NCI-H2081 treated with DMSO at 0.1 percent for 48 hours (cell line): ENCODE measurements around the gene SAXO1.
"Not testable (repeated sequence)": the region's sequence is repeated elsewhere in the genome, so short reads cannot be mapped to it uniquely, and the experiment has no call there.

Experiments
- DNase-seq: peaks from one replicate; lab custom pipeline; 2025; lab: John Stamatoyannopoulos, UW

SAXO1 gene

DNA sequence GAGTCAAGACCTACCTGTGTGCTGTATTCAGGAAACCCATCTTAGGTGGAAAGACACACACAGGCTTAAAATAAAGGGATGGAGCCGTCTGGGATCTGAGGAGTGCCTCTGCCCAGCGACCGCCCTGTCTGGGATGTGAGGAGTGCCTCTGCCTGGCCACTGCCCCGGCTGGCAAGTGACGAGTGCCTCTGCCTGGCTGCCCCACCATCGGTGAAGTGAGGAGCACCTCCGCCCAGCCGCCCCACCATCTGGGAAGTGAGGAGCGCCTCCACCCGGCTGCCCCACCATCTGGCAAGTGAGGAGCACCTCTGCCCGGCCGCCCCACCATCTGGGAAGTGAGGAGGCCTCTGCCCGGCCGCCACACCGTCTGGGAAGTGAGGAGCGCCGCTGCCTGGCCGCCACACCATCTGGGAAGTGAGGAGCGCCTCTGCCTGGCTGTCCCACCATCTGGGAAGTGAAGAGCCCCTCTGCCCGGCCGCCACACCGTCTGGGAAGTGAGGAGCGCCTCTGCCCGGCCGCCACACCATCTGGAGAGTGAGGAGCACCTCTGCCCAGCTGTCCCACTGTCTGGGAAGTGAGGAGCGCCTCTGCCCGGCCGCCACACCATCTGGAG is 33.7 kb downstream of the SAXO1 start:
- DNase-seq: no peak

DNA sequence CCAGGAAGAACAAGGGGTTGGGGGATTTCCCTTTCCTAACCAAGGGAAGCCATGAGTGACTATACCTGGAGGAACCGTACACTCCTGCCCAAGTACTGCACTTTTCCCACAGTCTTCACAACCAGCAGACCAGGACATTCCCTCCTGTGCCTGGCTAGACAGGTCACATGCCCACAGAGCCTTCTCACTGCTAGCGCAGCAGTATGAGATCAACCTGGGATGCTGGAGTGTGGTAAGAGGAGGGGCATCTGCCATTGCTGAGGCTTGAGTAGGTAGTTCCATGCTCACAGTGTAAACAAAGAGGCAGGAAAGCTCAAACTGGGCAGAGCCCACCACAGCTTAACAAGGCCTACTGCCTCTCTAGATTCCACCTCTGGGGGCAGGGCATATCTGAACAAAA is 35.9 kb downstream of the SAXO1 start:
- no peak for DNase-seq

DNA sequence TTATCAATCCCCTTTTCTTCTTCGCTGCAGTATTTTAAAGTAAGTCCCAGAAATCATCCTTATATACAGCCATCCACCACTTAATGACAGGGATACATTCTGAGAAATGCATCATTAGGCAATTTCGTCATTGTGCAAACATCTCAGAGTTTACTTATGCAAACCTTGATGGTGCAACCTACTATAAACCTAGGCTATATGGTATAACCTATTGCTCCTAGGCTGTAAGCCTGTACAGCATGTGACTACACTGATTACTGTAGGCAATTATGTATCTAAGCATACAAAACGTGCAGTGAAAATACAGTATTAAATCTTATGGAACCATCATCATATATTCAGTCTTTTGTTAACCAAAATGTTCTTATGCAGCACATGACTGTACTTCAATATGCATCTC is 36.8 kb downstream of the SAXO1 start:
- DNase-seq: no peak

DNA sequence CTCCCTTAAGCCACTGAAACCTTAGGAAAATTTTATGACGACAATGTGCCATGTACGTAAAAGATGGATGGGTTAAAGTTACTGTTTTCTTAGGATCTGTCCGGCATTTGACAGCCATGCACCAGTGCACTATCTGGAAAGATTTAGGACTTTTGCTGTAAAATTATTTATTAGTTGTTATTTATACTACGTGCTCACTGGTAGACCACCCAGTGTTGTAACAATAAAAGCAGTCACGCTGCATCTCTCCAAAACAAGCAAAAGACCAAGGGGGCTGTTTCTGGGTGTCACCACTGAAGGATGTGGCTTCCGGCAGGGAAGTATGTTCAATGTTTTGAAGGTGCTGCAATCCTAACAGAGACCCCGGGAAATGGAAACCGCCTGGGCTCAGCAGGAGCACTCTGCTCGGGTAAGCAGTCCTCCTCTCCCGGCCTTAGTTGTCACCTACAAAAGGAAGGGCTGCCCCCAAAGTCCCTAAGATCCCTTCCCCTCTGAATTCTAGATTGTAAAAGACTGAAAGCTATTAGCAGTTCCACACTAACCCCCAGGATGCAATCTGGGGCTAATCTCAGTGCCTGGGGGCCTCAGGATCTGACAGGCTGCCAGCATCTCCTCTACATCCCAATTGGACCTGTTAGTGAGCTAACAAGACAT is 38.6 kb downstream of the SAXO1 start:
- DNase-seq: no peak

DNA sequence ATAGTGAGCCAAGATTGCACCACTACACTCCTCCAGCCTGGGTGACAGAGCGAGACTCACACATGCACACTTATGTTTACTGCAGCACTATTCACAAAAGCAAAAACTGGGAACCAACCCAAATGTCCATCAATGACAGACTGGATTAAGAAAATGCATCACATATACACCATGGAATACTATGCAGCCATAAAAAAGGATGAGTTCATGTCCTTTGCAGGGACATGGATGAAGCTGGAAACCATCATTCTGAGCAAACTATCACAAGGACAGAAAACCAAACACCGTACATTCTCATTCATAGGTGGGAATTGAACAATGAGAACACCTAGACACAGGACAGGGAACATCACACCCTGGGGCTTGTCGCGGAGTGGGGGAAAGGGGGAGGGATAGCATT is 41.8 kb downstream of the SAXO1 start:
- not testable (repeated sequence) for DNase-seq

DNA sequence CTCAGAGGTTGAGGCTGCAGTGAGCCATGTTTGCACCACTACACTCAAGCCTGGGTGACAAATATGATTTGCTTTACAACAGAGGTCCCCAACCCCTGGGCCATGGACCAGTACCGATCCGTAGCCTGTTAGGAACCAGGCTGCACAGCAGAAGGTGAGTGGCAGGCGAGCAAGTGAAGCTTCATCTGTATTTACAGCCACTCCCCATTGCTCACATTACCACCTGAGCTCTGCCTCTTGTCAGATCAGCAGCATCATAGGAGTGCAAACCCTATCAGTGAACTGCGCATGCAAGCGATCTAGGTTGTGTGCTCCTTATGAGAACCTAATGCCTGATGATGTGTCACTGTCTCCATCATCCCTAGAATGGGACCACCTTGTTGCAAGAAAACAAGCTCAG is 42.5 kb downstream of the SAXO1 start:
- DNase-seq: no peak

DNA sequence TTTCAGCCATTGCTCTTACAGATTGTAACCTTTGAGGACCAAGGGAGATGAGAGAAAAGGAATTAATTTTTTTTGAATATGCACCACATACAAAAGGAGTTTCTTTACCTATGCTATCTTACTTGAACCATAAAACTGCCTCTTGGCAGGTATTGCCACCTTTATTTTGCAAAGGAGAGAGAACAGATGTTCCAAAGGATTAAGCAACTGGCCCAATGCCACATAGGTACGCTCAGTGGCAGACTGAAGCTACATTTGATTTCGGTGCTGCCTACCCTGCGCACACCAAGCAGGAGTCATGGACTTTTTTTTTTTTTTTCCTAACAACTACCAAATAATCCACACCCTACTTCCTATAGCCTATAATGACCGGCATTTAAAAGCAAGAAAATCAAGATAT is 43.1 kb downstream of the SAXO1 start:
- DNase-seq: no peak

DNA sequence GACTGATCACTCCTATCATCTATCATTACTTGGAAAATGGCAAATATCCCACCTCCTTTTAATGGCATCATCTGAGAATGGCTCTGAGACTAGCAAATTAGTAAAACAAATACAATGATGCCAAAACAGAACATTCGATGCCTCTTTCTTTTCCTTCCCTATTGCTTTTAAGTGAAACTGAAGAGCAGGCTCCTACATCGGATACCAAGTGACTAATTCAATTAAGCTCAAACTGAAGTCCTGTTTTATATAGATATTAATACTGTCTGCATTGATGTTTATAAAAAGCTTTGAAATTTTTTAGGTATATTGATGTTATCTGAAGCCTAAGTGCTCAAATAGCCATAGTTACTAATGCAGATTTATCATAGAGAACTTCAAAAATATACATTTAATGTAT is 43.9 kb downstream of the SAXO1 start:
- DNase-seq: no peak

DNA sequence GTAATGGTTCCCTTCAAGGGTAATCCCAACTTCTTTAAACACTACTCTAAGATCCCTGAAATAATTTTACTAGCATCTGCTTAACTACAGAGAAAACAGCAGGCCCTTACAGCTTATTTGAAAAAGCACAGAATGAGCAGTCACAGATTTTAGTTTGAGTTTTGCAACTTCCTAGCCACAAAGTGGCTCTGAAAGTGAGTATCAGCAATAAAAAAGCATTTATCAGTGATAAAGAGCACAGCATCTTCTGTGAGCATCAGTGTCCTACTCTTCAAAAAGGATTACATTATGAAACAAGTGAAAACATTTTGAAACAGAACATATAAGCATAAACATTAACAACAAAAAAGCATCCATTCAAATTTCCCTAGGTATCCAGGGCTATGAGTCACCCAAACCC is 45.0 kb downstream of the SAXO1 start:
- DNase-seq: no peak

DNA sequence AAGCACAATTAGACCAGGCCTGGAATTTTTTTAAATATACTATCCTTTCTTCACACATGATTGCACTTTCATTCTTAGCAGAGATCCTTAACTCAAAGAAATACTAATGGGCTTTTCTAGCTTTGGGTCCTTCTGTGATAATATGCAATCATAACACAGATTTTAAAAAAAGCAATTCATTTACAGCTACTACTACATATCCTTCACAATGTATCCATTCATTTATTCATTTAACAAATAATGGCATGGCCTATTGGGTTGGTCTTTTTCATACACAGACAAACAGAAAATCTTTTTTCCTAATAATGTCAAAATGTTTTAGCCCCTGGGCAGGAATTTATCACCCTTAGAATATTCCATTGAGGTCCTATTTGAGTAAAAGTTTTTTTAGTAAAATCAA is 47.0 kb downstream of the SAXO1 start:
- no peak for DNase-seq

DNA sequence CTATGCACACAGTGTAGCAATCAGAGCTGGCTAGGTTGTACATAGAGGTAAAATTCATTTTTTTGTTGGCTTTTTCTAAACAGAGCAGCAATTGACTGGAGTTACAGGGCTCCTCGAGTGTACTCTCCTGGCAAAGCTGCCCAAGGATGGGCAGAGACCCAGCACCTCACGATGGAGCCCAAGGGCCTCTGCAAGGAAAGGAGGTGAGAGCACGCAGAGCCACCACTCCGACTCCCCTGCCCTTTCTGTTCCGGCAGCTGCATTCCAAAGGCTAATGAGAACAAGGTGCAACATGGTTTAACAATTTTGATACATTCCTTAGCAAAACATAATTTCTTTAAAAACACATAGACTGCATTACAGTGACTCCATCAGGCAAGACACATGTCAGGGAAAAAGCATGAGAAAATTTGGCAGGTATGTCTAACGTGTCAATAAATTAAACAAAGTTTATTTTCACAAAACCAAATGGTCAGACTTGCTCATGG is 47.5 kb downstream of the SAXO1 start:
- DNase-seq: no peak

DNA sequence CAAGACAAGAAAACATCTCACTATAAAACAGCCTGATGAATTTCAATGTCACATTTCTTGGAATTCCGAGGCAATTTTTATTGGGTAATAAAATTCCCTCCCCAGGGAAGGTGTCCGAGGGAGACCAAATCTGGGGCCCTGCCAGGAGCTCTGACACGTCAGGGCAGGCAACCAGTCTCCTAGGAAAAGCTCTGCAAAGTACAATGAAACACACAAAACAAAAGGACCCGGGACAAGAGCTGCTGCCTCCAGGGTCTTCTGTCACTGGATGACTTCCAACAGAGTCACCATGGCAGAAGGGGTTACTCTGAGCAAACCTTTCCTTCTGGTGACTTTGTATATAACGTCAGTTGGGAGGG is 50.8 kb downstream of the SAXO1 start:
- DNase-seq: no peak

DNA sequence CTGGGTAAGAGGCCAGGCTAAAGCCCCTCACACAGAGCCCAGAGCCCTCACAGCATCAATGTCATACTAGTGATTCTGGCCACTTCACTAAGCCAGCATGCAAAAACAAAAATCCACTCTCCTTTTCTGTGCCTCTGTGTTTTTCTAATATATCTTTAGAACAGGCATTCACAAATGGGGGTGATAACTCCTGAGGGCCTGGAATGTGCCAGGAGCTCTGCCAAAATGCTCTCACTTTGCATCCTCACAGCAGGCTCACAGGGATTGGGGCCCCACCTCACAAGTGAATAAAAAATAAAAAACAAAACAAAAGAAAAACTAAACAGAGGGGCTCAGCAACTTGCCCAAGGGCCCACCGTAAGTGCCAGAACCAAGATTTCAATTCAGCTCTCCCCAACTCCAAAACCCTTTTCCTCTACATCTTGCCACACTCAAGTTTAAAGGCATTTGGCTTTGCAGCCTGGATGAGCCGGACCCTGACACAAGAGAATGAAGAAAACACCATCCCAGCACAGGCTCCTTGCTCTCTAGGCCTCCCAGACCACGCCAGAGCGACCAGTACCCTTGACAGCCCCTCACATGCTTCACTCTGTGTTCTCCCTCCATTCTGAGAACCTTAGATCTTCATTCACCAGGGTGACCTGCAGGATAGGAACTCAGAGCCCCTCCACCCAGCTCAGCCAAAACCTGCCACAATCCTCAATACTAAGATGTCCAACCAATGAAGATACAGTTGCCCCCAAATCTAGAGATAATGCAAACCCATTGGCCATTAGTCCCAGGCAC is 51.3 kb downstream of the SAXO1 start:
- DNase-seq: no peak

DNA sequence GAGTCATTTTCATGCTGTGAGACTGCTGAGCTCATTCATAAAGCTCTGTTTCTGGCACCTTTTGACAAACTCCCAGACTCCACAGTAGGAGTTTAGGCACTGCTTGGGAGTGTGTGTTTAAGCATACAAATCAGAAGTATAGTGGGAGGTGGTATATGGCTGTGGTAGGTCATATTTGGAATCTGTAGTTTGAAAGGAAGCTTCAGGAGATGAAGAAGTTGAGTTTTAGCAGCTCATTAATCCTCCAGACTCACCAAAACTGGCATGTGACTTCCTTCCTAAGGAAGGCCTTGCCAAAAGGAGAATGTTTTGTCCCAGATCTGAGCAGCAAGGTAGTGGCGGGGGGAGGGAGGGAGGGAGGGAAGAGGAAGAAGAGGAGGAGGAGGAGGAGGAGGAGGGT is 52.8 kb downstream of the SAXO1 start:
- DNase-seq: no peak

DNA sequence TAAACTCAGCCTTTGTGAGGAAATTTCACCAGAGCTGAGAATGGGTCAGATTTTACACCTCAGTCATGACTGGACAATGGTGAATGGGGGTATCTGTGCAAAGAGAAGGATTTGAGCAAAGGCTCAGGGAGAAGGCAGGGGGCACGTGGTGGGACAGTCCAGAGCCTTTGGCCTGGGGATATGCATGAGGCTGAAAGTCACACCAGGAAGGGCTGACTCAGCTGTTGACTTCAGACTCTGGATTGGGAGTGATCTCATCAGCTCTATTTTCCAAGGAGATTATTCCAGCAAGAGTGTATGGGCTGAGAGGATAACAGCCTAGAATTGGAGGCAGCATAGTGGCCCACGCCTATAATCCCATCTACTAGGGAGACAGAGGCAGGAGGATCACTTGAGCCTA is 53.6 kb downstream of the SAXO1 start:
- no peak for DNase-seq

DNA sequence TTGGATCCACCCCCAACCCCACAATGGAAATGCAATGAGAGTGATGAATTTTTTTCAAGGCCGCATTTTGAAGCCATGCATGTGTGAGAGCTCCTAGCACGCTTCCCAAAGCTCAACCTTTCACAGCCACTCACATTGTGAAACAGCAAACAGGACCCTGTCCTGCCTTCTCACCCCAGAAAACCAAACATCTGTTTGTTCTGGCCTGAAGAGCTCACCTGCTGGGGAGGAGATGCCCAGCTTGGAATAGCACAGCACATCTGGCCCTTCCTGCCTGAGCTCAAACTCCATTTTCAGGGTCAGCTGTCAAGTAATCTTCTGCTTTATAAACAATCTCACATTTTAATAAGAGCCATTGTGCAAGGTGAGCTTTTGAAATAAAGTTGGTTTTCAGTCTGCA is 54.8 kb downstream of the SAXO1 start:
- DNase-seq: no peak

DNA sequence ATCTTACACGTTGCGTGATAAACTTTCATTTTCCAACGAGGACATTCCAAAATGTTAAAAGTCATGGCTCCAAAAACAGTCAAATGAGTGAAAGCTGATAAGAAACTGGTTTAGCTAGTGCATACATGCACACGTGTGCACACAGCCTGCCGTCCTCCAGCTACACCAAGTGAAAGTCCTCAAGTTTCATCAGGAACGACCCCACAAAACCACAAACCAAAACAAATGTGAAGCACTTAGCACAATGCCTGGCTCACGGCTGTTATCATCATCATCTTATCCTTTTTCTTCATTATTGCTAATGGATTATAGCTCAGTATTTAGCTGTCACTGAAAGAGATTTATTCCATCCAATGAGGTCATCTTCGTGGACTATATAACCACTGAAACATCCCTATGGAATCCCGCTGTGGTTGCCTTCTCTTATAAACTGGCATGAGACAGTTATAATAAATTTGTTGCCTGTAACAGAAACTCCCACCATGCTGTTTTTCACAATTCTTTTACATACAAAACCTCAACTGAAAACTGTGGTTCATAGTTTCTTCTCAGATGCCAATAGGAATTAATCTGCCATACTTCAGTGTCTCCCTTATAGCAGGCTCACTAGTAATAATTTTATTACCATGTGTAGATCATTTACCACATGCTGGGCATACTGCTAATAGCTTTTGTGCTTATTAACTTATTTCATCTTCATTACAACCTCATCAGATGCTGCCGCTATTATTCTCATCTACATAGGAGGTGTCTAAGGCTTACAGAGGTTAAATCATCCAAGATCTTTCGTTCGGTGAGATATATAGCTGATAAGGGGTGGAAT is 56.1 kb downstream of the SAXO1 start:
- DNase-seq: no peak

DNA sequence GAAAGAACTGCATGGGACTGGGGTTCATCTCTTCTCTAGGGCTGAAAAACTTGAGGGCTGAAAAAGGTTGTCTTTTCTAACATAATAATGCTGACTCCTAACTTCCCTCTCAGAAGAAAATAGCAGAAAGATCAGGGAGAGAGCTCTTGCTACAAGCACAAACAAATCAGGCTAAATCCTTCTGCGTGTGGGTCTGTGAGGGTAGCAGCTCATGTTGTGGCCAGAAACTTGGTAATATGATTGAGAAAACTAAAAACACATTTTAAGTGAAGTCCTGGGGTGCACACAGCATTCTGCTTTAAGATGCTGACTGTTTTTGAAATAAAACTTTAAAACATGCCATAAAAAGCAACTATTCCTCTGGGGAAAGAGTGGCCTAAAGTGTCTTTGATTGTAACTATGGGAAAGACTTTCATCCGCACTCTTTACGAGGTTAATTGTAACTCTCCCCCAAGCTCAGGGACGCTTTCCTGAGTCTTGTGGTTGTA is 56.7 kb downstream of the SAXO1 start:
- DNase-seq: no peak

DNA sequence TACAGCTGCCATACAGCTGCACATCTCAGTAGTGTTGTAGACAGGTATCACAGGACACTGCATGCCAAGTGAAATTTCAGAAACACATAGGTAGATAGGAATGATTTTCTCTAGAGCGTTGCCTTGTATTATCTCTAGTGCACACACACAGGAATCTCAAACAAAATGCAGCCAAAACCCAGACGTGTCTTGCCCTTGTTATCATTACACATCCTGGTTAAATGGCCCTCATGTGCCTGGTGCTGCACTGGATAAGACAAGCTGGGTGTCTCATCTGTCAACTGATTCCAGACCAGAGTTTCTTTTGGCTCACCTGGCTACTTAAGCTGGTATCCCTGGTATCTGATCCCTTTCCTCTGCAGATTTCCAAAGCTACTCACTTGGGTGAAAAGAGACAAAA is 59.7 kb downstream of the SAXO1 start:
- DNase-seq: no peak

DNA sequence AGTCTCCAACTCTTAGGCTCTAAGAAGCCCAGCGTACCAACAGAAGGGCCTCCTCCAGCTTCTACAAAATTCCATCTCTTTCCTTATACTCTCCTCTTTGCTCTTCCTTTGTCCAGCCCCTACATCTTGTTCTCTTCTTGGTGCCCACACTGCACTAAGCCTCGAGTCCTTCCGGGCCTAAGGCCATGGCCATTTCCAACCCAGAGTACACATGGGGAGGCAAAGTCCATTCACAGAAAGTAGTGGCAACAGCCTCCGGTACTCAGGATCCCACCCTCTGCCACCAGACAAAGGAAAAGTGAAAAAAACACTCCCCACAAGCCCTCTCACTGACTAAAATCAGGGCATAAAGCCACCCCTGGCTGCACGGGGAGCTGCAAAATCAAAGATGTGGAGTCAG is 60.3 kb downstream of the SAXO1 start:
- DNase-seq: no peak

DNA sequence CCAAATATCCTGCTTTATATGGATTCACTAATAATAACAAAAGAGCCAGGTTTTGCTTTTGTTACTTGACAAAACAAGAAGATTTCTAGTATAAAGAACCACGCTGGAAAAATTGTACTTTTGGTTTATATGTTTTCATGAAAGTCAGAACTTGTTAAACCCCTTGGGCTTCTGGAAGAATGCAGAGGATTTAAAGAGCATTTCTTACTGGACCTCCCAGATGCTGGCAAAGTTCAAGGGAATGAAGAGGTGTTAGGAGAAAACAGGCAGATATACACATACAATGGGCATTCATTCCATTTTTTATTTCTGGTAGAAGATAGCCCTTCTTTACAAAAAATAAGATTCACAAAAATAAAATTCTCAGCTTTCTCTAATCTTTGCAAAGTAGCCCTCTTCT is 61.1 kb downstream of the SAXO1 start:
- no peak for DNase-seq

DNA sequence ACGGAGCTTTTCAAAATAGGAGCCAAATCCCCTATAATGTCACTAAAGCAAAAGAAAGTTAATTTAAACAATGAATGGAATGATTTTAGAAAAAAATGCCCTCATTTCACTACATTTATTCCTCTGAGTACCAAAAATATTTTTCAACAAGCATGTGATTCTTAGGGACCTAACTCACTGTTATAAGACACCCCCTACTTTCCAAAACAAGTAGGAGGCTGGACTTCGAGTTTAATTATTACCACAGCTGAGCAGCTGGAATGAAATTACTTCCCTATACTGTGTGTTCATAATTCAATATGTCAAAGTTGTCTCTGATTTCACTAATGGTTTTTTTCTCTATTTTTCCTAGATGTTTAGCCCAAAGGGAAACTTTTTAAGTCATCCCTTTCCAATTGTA is 61.6 kb downstream of the SAXO1 start:
- no peak for DNase-seq
